ENCODE data around the gene SLC37A4. TPM values are rescaled to one million over a fixed set of nuclear protein-coding genes. Genes with fewer than 3 reads are reported as not detected.

The SLC37A4 gene
- total RNA-seq, 1 donor from 2014 or later, result 21.9 TPM

DNA sequence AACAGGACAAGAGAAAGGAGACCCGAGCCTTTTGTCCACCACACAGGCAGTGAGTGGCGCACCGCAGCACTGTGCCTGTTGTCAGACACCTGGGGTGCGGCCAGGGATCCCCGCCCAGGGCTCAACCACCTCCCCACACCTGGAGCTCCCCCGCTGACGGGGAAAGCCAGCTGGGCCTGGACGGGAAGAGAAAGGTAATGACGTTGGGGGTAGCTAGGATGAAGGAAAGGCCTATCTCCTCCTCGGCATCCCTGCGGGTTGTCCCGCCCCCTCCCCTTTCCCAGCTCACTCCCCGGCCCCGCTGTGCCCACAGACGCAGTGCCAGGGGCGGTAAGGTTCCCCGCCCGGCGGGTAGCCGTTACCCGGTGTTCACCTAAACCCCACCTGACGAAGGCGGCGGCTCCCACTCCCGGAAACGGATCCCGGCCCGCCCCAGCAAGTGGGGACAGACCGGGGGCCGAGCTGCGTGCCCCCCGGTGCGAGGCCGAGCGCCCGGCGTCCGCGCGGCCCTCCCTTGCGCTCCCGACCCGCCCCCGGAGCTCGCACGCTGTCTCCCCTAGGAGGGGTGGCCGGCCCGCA, 25.8 kb upstream of the SLC37A4 start:
- H3K36me3 Mint-ChIP-seq (ENCODE audit: low read depth, unreplicated experiment), result peaks cover 38% of the 10 kb centered on the region
- peaks cover 6% of the 10 kb centered on the region for H3K27me3 Mint-ChIP-seq (ENCODE audit: unreplicated experiment)

DNA sequence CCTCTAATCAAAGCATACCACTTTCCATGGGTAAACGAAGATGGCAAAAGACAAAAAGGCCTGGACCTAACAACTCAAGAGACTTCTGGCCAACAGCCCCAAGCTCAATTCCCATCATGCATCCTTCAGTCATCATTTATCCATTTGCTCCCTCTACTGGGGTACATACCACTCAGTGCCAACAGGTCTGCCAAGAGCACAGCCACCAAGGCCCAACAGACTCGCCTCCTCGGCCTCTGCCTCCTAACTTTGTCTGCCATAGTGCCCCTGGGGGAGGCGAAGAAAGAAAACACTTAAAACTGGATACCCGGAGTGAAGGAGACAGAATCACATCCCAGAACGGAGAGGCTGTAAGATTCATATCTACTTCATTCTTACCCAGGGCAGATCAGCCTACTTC, 25.2 kb upstream of the SLC37A4 start:
- peaks cover 17% of the 10 kb centered on the region for H3K4me1 Mint-ChIP-seq (ENCODE audit: unreplicated experiment)
- peak overlapping the region; percentile 39 for H3K27ac Mint-ChIP-seq (ENCODE audit: unreplicated experiment)
- H3K9me3 Mint-ChIP-seq (ENCODE audit: unreplicated experiment), result no peaks in the 10 kb centered on the region
- H3K36me3 Mint-ChIP-seq (ENCODE audit: low read depth, unreplicated experiment), result peaks cover 44% of the 10 kb centered on the region
- peaks cover 9% of the 10 kb centered on the region for H3K27me3 Mint-ChIP-seq (ENCODE audit: unreplicated experiment)
- peak overlapping the region; percentile 92 for H3K4me3 Mint-ChIP-seq (ENCODE audit: unreplicated experiment)
- DNase-seq (ENCODE audit: low spot score), result no peak
- TF ChIP-seq, protein P1, sequence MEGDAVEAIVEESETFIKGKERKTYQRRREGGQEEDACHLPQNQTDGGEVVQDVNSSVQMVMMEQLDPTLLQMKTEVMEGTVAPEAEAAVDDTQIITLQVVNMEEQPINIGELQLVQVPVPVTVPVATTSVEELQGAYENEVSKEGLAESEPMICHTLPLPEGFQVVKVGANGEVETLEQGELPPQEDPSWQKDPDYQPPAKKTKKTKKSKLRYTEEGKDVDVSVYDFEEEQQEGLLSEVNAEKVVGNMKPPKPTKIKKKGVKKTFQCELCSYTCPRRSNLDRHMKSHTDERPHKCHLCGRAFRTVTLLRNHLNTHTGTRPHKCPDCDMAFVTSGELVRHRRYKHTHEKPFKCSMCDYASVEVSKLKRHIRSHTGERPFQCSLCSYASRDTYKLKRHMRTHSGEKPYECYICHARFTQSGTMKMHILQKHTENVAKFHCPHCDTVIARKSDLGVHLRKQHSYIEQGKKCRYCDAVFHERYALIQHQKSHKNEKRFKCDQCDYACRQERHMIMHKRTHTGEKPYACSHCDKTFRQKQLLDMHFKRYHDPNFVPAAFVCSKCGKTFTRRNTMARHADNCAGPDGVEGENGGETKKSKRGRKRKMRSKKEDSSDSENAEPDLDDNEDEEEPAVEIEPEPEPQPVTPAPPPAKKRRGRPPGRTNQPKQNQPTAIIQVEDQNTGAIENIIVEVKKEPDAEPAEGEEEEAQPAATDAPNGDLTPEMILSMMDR (IDR thresholded peaks at IDR 0.05; ENCODE audit: unreplicated experiment), result no peak

More for the DNA sequence above, 25.8 kb upstream of the SLC37A4 start:
- Mint-ChIP-seq H3K4me3 (ENCODE audit: unreplicated experiment) (peak overlapping the region; percentile 97), H3K9me3 (ENCODE audit: unreplicated experiment) (no peaks in the 10 kb centered on the region), H3K4me1 (ENCODE audit: unreplicated experiment) (peaks cover 17% of the 10 kb centered on the region), H3K27ac (ENCODE audit: unreplicated experiment) (no peak overlapping the region)
- TF ChIP-seq, protein P1 (IDR thresholded peaks at IDR 0.05; ENCODE audit: unreplicated experiment), result no peak
- DNase-seq (ENCODE audit: low spot score), result peak; percentile 44

DNA sequence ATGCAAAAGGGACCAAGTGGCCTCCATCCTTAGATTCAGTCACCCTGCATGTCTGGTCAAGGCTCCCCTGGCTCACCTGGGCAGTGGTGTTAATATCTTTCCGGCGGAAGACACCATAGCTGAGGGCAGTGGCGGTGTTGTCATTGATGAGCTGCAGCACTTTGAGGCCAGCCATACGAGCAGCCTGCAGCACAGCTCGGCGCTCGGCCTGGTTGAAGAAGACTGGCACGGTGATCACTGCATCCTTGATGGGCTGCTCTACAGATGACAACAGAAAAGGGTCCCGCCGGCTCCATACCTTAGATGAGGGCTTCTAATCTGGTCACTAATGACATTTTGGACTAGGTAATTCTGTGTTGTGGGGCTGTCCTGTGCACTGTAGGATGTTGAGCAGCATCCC, 23.7 kb upstream of the SLC37A4 start:
- Mint-ChIP-seq H3K27me3 (ENCODE audit: unreplicated experiment) (peaks cover 10% of the 10 kb centered on the region), H3K27ac (ENCODE audit: unreplicated experiment) (no peak overlapping the region), H3K4me1 (ENCODE audit: unreplicated experiment) (peaks cover 17% of the 10 kb centered on the region), H3K9me3 (ENCODE audit: unreplicated experiment) (no peaks in the 10 kb centered on the region), H3K36me3 (ENCODE audit: low read depth, unreplicated experiment) (peaks cover 55% of the 10 kb centered on the region), H3K4me3 (ENCODE audit: unreplicated experiment) (peak overlapping the region; percentile 60)
- DNase-seq (ENCODE audit: low spot score), result no peak
- TF ChIP-seq, protein P1 (IDR thresholded peaks at IDR 0.05; ENCODE audit: unreplicated experiment), result no peak

DNA sequence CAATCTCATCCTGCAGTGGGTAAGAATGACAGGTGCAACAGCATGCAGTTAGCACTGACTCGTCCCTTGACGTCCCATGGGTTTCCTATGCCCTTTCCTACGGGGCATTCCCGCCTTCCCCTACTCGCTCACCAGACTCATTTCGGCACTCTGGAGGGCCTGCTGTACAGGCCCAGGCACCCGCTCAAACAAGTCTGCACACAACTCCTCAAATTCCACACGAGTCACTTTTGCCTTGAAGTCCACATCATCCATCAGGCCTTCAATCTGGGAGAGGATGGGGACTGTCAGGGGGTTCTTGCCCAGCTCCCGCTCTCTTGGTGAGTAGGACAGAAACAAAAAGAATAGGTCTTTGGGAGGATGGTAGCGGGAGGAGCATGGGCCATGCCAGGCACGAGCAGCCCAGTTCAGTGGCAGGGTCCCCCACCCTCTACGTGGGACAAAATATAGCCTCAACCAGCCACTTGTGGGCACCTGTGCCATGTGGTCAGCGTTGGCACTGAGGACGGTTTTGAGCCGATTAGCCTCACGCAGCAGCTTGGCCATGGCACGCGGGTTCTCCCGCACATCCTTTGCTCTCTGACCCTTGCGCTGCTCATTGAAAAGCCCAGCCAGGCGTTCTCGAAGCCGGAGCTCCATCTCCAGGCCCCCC, 21.6 kb upstream of the SLC37A4 start:
- H3K4me1 Mint-ChIP-seq (ENCODE audit: unreplicated experiment), result peaks cover 8% of the 10 kb centered on the region
- H3K36me3 Mint-ChIP-seq (ENCODE audit: low read depth, unreplicated experiment), result peaks cover 66% of the 10 kb centered on the region
- H3K27ac Mint-ChIP-seq (ENCODE audit: unreplicated experiment), result no peak overlapping the region
- peaks cover 11% of the 10 kb centered on the region for H3K27me3 Mint-ChIP-seq (ENCODE audit: unreplicated experiment)
- TF ChIP-seq, protein P1 (IDR thresholded peaks at IDR 0.05; ENCODE audit: unreplicated experiment), result no peak
- H3K9me3 Mint-ChIP-seq (ENCODE audit: unreplicated experiment), result no peaks in the 10 kb centered on the region
- no peak for DNase-seq (ENCODE audit: low spot score)
- H3K4me3 Mint-ChIP-seq (ENCODE audit: unreplicated experiment), result peak overlapping the region; percentile 79
